ENCODE measurements around the gene PIBF1.

DNA sequence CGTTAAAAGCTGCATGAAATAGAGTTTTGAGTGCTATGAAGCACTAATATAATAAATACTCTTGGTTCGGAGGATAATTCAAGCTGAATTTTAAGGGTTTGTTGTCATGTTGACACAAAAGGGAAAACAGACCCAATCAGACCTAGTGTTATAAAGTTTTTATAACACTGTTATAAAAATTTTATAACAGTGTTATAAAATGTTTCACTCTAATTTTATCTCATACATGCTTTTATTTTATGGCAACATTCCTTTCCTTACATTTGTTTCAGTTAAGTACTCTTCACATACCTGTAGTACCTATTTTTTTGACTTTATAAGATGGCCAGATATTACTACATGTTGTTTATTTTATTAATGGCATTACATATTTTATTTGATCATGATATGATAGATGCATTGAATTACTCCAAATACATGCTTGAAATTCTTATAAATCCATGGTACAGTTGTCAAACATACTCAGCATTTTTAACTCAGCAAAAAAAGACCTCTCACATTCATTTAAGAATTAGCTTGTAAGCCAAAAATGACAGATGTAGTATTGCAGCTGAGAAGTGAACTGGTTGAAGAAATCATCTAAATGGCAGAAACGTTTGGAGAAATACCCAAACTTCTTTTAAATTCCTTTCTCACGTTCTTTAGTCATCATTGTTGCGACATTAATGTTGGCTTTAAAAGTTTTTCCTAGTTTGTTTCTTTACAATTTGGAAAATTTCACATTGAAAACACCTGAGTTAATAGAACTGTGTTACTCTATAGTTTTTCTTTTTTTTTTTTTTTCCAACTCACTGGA is 104.5 kb downstream of the PIBF1 start:
- TF ChIP-seq, protein P1, sequence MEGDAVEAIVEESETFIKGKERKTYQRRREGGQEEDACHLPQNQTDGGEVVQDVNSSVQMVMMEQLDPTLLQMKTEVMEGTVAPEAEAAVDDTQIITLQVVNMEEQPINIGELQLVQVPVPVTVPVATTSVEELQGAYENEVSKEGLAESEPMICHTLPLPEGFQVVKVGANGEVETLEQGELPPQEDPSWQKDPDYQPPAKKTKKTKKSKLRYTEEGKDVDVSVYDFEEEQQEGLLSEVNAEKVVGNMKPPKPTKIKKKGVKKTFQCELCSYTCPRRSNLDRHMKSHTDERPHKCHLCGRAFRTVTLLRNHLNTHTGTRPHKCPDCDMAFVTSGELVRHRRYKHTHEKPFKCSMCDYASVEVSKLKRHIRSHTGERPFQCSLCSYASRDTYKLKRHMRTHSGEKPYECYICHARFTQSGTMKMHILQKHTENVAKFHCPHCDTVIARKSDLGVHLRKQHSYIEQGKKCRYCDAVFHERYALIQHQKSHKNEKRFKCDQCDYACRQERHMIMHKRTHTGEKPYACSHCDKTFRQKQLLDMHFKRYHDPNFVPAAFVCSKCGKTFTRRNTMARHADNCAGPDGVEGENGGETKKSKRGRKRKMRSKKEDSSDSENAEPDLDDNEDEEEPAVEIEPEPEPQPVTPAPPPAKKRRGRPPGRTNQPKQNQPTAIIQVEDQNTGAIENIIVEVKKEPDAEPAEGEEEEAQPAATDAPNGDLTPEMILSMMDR (IDR thresholded peaks at IDR 0.05): no peak
- TF ChIP-seq ZFX (IDR thresholded peaks at IDR 0.05; ENCODE audit: borderline replicate concordance): no peak
